ENCODE data around the gene TULP1. TPM values are rescaled to one million over a fixed set of nuclear protein-coding genes. Genes with fewer than 3 reads are reported as not detected.

Gene TULP1
- total RNA-seq, 4 donors from 2014 or later = 0.72 to 0.83 TPM; not detected in 2

DNA sequence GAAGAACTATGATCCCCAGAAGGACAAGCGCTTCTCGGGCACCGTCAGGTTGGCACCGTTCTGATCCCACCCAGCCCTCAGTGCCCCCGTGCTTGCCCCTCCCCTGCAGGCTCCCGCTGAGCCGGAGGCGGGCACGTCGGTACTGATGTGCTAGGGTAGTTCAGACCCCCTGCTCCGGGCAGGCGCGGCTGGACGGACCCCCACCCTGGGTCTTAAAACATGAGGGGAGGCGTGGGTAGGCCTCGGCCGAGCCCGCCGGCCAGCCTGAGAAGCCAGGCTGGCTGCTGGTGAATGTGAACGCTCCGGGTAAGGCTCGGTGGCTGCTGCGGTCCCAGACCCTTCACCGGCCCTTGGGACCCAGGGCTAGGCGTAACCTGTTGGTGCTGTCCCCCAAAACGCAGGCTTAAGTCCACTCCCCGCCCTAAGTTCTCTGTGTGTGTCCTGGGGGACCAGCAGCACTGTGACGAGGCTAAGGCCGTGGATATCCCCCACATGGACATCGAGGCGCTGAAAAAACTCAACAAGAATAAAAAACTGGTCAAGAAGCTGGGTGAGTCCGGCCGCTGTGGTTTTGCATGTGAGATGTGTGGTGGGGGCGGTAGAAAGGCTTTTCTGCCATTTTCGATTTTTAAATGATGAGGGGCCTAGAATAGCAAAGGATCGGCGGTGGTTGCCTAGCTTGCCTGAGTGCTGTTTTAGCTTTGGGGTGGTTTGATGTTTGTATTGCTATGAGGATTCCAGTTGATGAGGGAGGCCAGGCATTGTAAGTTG, 43.5 kb downstream of the TULP1 start:
- Histone ChIP-seq H3K27ac (peak overlapping the region; percentile 95), H3K27me3 (no peaks in the 10 kb centered on the region), H3K36me3 (peaks cover 43% of the 10 kb centered on the region), H3K4me3 (peak overlapping the region; percentile 87), H3K9me3 (no peaks in the 10 kb centered on the region), H3K4me1 (peaks cover 49% of the 10 kb centered on the region)
- TF ChIP-seq POLR2A (IDR thresholded peaks at IDR 0.05) (no peak), EP300 (IDR thresholded peaks at IDR 0.05) (no peak), POLR2AphosphoS5 (IDR thresholded peaks at IDR 0.05) (no peak)
- TF ChIP-seq, protein P1, sequence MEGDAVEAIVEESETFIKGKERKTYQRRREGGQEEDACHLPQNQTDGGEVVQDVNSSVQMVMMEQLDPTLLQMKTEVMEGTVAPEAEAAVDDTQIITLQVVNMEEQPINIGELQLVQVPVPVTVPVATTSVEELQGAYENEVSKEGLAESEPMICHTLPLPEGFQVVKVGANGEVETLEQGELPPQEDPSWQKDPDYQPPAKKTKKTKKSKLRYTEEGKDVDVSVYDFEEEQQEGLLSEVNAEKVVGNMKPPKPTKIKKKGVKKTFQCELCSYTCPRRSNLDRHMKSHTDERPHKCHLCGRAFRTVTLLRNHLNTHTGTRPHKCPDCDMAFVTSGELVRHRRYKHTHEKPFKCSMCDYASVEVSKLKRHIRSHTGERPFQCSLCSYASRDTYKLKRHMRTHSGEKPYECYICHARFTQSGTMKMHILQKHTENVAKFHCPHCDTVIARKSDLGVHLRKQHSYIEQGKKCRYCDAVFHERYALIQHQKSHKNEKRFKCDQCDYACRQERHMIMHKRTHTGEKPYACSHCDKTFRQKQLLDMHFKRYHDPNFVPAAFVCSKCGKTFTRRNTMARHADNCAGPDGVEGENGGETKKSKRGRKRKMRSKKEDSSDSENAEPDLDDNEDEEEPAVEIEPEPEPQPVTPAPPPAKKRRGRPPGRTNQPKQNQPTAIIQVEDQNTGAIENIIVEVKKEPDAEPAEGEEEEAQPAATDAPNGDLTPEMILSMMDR (IDR thresholded peaks at IDR 0.05) = no peak
- DNase-seq (ENCODE audit: low spot score in 2 of 2) = no peak
- 6% methylated on average over 13 of the region's 37 CpGs for WGBS

DNA sequence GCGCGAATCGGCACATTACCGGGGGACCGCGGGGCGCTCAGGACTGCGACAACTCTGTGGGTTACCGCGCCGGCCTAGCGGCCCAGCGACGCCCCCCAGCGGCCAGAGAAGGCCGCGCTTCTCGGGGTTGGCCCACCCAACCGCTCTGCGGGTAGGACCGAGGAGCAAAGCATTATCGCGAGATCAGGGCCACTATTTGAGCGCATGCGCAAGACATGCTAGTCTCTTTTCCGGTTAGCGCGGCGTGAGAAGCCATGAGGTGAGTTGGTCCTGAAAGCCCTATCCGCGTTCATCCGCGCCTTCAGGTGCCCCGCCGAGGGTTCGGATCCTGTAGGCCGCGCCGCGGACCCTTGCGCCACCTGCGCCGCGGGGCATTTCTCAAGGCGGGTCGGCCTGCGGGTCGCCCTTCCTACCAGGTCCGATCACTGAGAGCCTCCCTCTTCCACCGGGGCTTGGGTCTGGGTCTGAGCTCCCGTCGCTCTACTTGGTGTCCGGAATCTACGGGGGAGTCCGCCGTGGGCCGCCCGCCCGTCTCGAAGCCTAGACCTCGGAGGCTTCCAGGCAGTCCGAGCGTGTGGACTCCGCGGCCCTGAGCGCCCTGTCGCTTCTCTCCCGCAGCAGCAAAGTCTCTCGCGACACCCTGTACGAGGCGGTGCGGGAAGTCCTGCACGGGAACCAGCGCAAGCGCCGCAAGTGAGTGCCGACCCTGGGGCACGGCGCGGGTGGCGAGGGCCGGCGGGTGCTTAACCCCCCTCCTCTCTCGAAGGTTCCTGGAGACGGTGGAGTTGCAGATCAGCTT, 44.3 kb downstream of the TULP1 start, which contains the start of gene RPL10A:
RPL10A (plus strand) TSS at position 221 of the 799 bp plus-strand sequence; CDS start at position 255, 34 bp downstream.
- Histone ChIP-seq H3K36me3 (peaks cover 36% of the 10 kb centered on the region), H3K9me3 (no peaks in the 10 kb centered on the region), H3K4me3 (peak within 1 kb of the TSS; percentile 87), H3K27ac (peak within 1 kb of the TSS; percentile 95), H3K27me3 (no peaks in the 10 kb centered on the region), H3K4me1 (peaks cover 49% of the 10 kb centered on the region)
- DNase-seq (ENCODE audit: low spot score in 2 of 2) = peak; percentile 97 to 98
- TF ChIP-seq POLR2AphosphoS5 (IDR thresholded peaks at IDR 0.05) (peak; percentile 94 to 96 (median 95)), EP300 (IDR thresholded peaks at IDR 0.05) (no peak), POLR2A (IDR thresholded peaks at IDR 0.05) (peak; percentile 71 to 93)
- TF ChIP-seq, protein P1 (IDR thresholded peaks at IDR 0.05) = peak; percentile 91 to 98
- 0% methylated on average over 19 of the region's 86 CpGs for WGBS

DNA sequence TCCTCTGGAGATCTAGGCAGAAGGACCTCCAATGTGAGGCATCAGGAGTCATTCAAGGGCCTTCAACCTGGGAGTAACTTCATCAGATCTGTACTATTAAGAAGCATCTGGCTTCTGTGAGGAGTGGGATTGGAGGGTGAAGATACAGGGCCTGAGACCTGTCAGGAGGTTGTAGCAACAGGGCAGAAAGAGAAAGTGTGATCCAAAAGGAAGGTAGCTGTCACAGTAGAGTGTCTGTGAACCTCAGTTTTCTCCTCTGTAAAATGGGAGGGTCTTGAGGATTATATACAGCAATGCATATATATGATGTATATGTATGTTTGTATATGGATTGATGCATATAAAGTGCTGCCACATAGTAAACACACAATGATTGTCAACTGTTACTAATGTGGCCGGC, 47.0 kb downstream of the TULP1 start:
- TF ChIP-seq POLR2AphosphoS5 (IDR thresholded peaks at IDR 0.05) (no peak), POLR2A (IDR thresholded peaks at IDR 0.05) (no peak), EP300 (IDR thresholded peaks at IDR 0.05) (no peak)
- TF ChIP-seq, protein P1 (IDR thresholded peaks at IDR 0.05) = no peak
- H3K4me1 ChIP-seq = peaks cover 34% of the 10 kb centered on the region
- no peak overlapping the region for H3K4me3 ChIP-seq
- no peak for DNase-seq (ENCODE audit: low spot score in 2 of 2)
- no peaks in the 10 kb centered on the region for H3K9me3 ChIP-seq
- WGBS = 100% methylated on average over 1 of the region's 1 CpG
- no peak overlapping the region for H3K27ac ChIP-seq
- H3K27me3 ChIP-seq = no peaks in the 10 kb centered on the region
- peaks cover 31% of the 10 kb centered on the region for H3K36me3 ChIP-seq

DNA sequence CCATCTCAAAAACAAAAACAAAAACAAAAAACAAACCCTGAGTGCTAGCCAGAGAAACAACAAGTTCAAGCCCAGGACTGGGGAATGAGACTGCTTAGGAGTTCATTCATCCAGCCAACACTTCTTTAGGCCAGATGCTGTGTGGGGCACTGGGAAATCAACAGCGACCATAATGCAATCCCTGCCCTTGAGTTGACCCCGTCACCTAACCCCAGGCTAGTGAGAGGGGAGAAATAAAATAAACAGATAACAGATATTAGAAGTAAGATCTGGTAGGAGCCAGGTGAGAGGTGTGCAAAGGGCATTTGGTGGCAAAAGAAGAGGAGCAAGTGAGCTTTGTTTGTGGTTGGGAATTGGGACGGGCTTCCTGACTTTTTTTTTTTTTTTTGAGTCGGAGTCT, 49.4 kb downstream of the TULP1 start:
- Histone ChIP-seq H3K4me3 (no peak overlapping the region), H3K27ac (no peak overlapping the region), H3K27me3 (no peaks in the 10 kb centered on the region), H3K9me3 (no peaks in the 10 kb centered on the region), H3K36me3 (peaks cover 43% of the 10 kb centered on the region), H3K4me1 (peaks cover 21% of the 10 kb centered on the region)
- no peak for TF ChIP-seq POLR2A (IDR thresholded peaks at IDR 0.05)
- TF ChIP-seq POLR2AphosphoS5 (IDR thresholded peaks at IDR 0.05) = no peak
- no peak for TF ChIP-seq EP300 (IDR thresholded peaks at IDR 0.05)
- TF ChIP-seq, protein P1 (IDR thresholded peaks at IDR 0.05) = no peak
- 90% methylated on average over 4 of the region's 4 CpGs for WGBS
- no peak for DNase-seq (ENCODE audit: low spot score in 2 of 2)

DNA sequence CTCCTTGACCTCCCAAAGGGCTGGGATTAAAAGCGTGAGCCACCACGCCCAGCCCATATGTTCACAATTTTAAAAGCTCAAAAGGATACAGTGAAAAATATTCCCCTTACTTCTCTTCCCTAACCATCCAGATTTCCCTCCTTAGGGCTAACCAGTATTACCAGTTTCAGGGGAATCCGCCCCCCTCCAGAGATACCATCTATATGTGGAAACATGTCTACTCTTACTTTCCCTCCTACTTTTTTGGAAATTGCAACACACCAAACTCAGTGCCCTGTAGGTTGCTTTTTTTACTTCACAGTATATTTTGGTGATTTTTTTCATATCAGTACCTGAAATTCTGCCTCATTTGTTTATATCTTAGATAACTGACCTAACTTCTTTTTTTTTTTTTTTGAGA, 51.4 kb downstream of the TULP1 start:
- no peaks in the 10 kb centered on the region for H3K9me3 ChIP-seq
- 47% methylated on average over 3 of the region's 3 CpGs for WGBS
- H3K27me3 ChIP-seq = no peaks in the 10 kb centered on the region
- H3K27ac ChIP-seq = no peak overlapping the region
- no peak overlapping the region for H3K4me3 ChIP-seq
- DNase-seq (ENCODE audit: low spot score in 2 of 2) = no peak
- peaks cover 42% of the 10 kb centered on the region for H3K36me3 ChIP-seq
- peaks cover 13% of the 10 kb centered on the region for H3K4me1 ChIP-seq
- no peak for TF ChIP-seq POLR2A (IDR thresholded peaks at IDR 0.05)
- TF ChIP-seq, protein P1 (IDR thresholded peaks at IDR 0.05) = no peak
- no peak for TF ChIP-seq EP300 (IDR thresholded peaks at IDR 0.05)
- no peak for TF ChIP-seq POLR2AphosphoS5 (IDR thresholded peaks at IDR 0.05)

Data from suprapubic skin (tissue), 4 donors.